ENCODE results near the gene RAC2. TPM values are rescaled to one million over a fixed set of nuclear protein-coding genes. Genes with fewer than 3 reads are reported as not detected.
A peak's percentile ranks its signal among the peaks of the same experiment; 100 is the strongest.
"Not testable (repeated sequence)": the region's sequence is repeated elsewhere in the genome, so short reads cannot be mapped to it uniquely, and the experiment has no call there.

RAC2 gene
- total and polyA plus RNA-seq, 9 of the 15 experiments (the other 6 are each of a cell fraction or from before 2014, with no cell fraction given), result 22.7 to 103 (median 43.3) TPM

DNA sequence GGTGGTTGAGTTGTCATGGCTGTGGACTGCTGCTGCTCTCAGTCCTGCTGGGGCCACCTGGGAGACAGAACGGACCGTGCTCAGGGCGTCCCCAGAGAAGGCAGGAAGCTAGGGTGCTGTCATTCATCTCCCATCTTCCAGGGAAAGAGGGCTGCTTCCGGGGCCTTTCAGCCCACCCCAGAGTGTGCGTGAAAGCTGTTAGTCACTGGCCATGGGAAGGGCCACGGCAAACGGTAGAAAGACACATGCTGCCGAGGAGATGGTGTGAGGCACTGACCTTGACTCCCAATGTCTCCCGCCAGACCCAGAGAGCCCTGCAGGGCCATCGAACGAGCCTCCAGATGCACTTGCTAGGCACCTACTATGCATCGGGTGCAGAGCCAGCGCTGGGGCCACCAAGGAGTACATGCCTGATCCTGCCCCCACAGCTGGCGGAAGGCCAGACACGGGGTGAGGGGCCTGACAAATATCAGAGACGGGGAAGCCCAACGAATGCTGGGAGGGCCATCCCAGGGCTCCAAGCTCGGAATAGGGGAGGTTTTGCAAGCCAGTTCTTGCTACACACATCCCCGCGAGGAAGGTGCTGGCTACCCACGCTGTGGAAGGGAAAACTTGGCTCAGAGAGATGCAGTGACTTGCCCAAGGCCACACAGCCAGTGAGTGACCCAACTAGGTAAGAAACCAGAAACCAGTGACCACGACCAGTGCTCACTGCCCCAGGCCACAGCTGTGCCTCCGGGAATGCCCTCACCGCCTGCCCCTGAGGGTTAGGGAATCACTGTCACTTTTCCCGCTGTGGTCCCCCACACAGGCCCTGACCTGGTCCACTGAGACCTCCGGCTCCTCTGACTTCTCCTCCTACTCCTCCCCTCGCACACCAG lies 10.1 kb downstream of the RAC2 start:
- Histone ChIP-seq H3K4me3 (no peak overlapping the region), H4K20me1 (replicated peaks; ENCODE audit: control insufficient read depth, insufficient read depth, low read length) (peaks cover 3% of the 10 kb centered on the region; the same call in 1 of the 2 replicates), H2AFZ (ENCODE audit: low read depth, low read length) (no peak overlapping the region), H3K27me3 (ENCODE audit: control insufficient read depth in 2 of 2, insufficient read depth in 2 of 2, low read length in 2 of 2) (no peaks in the 10 kb centered on the region), H3K79me2 (ENCODE audit: control insufficient read depth, insufficient read depth, low read length) (peaks cover 24% of the 10 kb centered on the region), H3K36me3 (ENCODE audit: control insufficient read depth, insufficient read depth, low read length) (peaks cover 74% of the 10 kb centered on the region; the same call in 2 of the 3 replicates), H3K9me3 (replicated peaks; ENCODE audit: control insufficient read depth, insufficient read depth, low read depth, low read length) (no peaks in the 10 kb centered on the region), H3K4me2 (ENCODE audit: insufficient read depth, low read length) (no peak overlapping the region), H3K9ac (ENCODE audit: insufficient read depth in 1 of 2, low read depth in 2 of 2, low read length in 2 of 2) (peak overlapping the region in 1 of 2 experiments; percentile 43; a peak in 2 of 4 replicates), H3K4me1 (replicated peaks in 1 of 2; ENCODE audit: control insufficient read depth in 2 of 2, insufficient read depth in 2 of 2, low read length in 2 of 2) (peaks cover 19 to 40% of the 10 kb centered on the region in 2 experiments), H3K27ac (ENCODE audit: extremely low read depth, low read depth, low read length) (no peak overlapping the region), H3K9me1 (ENCODE audit: control insufficient read depth, insufficient read depth, low read length) (no peaks in the 10 kb centered on the region)
- ATAC-seq, result no peak
- TF ChIP-seq RBFOX2 (IDR thresholded peaks at IDR 0.05; ENCODE audit: low read depth, low read length), result peak; percentile 50
- TF ChIP-seq TBP (optimal IDR thresholded peaks at IDR 0.05; ENCODE audit: low read depth, low read length), result no peak
- TF ChIP-seq ZFP36 (IDR thresholded peaks at IDR 0.05; ENCODE audit: low read depth, low read length, partially characterized antibody), result peak; percentile 7
- peak; percentile 64 for TF ChIP-seq NFIC (IDR thresholded peaks at IDR 0.05)
- intact Hi-C loops (cut with micrococcal nuclease) (no loop called here), in situ Hi-C loops (cut with MboI) (no loop called here)
- 80% methylated on average over 17 of the region's 27 CpGs for WGBS (ENCODE audit: insufficient coverage, low coverage, missing lambda C conversion rate)
- no peak for DNase-seq (ENCODE audit: extremely low read depth in 1 of 4, low spot score in 3 of 4)
- no peak for FAIRE-seq
- POLR2A ChIA-PET, result no interaction called here
- CTCF ChIA-PET (ENCODE audit: low intra/inter-chr PET ratio), result no interaction called here
- no TSS peak for BruUV-seq (replicated peaks)

DNA sequence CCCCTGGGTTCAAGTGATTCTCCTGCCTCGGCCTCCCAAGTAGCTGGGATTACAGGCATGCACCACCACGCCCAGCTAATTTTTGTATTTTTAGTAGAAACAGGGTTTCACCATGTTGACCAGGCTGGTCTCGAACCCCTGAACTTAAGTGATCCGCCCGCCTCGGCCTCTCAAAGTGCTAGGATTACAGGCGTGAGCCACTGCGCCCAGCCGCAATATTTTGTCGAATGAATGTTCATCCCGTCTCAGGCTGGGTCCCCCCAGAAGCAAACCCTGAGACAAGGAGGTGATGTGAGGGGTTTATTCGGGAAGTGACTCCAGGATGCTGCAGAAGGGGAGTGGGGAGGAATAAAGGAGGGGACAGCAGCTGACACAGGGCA lies 10.7 kb downstream of the RAC2 start:
- peak overlapping the region in 1 of 2 experiments; percentile 43; a peak in 1 of 4 replicates for H3K9ac ChIP-seq (ENCODE audit: insufficient read depth in 1 of 2, low read depth in 2 of 2, low read length in 2 of 2)
- H3K36me3 ChIP-seq (ENCODE audit: control insufficient read depth, insufficient read depth, low read length), result peaks cover 74% of the 10 kb centered on the region; the same call in 2 of the 3 replicates
- peaks cover 27% of the 10 kb centered on the region for H3K79me2 ChIP-seq (ENCODE audit: control insufficient read depth, insufficient read depth, low read length)
- H4K20me1 ChIP-seq (replicated peaks; ENCODE audit: control insufficient read depth, insufficient read depth, low read length); CTCF ChIA-PET (ENCODE audit: low intra/inter-chr PET ratio); intact Hi-C loops (cut with micrococcal nuclease); H3K9me1 ChIP-seq (ENCODE audit: control insufficient read depth, insufficient read depth, low read length); in situ Hi-C loops (cut with MboI); FAIRE-seq; H3K27me3 ChIP-seq (ENCODE audit: control insufficient read depth in 2 of 2, insufficient read depth in 2 of 2, low read length in 2 of 2); POLR2A ChIA-PET; H3K4me2 ChIP-seq (ENCODE audit: insufficient read depth, low read length); DNase-seq (ENCODE audit: extremely low read depth in 1 of 4, low spot score in 3 of 4); ATAC-seq; H2AFZ ChIP-seq (ENCODE audit: low read depth, low read length); H3K27ac ChIP-seq (ENCODE audit: extremely low read depth, low read depth, low read length); H3K4me3 ChIP-seq; H3K9me3 ChIP-seq (replicated peaks; ENCODE audit: control insufficient read depth, insufficient read depth, low read depth, low read length); BruUV-seq (replicated peaks): not testable (repeated sequence)
- 97% methylated on average over 6 of the region's 12 CpGs for WGBS (ENCODE audit: insufficient coverage, low coverage, missing lambda C conversion rate)
- H3K4me1 ChIP-seq (replicated peaks in 1 of 2; ENCODE audit: control insufficient read depth in 2 of 2, insufficient read depth in 2 of 2, low read length in 2 of 2), result peaks cover 19 to 46% of the 10 kb centered on the region in 2 experiments

All from K562 (cell line).